K562 (cell line): ENCODE results near the gene FOXN3. TPM values are rescaled to one million over a fixed set of nuclear protein-coding genes. Genes with fewer than 3 reads are reported as not detected.

Experiments
- ATAC-seq: fragments of 200-7000 bp; cut with Tn5 transposase; 3 replicates; pipeline ENCODE4 v1.9.1; 2020; ENCODE audit warnings: moderate library complexity
- BruUV-seq: library from RNA; stranded (reverse); fragments of 400-500 nt; replicated peaks from 2 replicates; lab custom pipeline; 2021; lab: Mats Ljungman, UMichigan
- CTCF ChIA-PET: fragments of 300-600 bp; formaldehyde crosslinking; extraction: SDS; loops from one replicate; lab custom pipeline; 2021; ENCODE audit warnings: low intra/inter-chr PET ratio; lab: Yijun Ruan, JAX
- POLR2A ChIA-PET: fragments of 300-600, 350-650 bp; sonication (Branson Sonifier 250); formaldehyde crosslinking; extraction: SDS; loops from one replicate; lab custom pipeline; 2021; ENCODE audit warnings: antibody characterized with exemption, inconsistent platforms; lab: Yijun Ruan, JAX
- DNase-seq, 4 experiments: peaks; one replicate each; pipeline versions ENCODE4 v3.0.0 to v3.0.0-alpha.2; 2011 to 2018; ENCODE audit warnings: low spot score in 3 of 4, mixed read lengths in 3 of 4; ENCODE audit errors: extremely low read depth in 1 of 4
- FAIRE-seq: peaks from 2 replicates; lab custom pipeline; 2011; peaks lifted over from hg19 to GRCh38; lab: Jason Lieb, UNC
- H2AFZ ChIP-seq: 2 replicates; pipeline ENCODE4 v1.6.0; 2011; ENCODE audit warnings: low read depth, low read length, control low read depth, inconsistent platforms
- H3K27ac ChIP-seq: fragments of 200-600 bp; 3 replicates; pipeline ENCODE4 v1.8.0; 2011; ENCODE audit warnings: low read depth, mild to moderate bottlenecking, control low read depth, inconsistent platforms, low read length, moderate library complexity, mixed read lengths; ENCODE audit errors: extremely low read depth
- H3K27me3 ChIP-seq, 2 experiments: fragments of 300-600 bp in 1 of 2; 2 replicates in 1 of 2; 3 replicates in 1 of 2; pipeline versions ENCODE4 v1.6.0 to v1.8.0; 2011; ENCODE audit warnings: inconsistent platforms in 2 of 2, low read length in 2 of 2, mild to moderate bottlenecking in 1 of 2, mixed read lengths in 1 of 2, moderate library complexity in 1 of 2; ENCODE audit not compliant: control insufficient read depth in 2 of 2, insufficient read depth in 2 of 2
- H3K36me3 ChIP-seq: fragments of 300-600 bp; 3 replicates; pipeline ENCODE4 v1.8.0; 2011; ENCODE audit warnings: mild to moderate bottlenecking, low read length, inconsistent platforms; ENCODE audit not compliant: control insufficient read depth, insufficient read depth
- H3K4me1 ChIP-seq, 2 experiments: fragments of 200-600 bp in 1 of 2; replicated peaks in 1 of 2; 2 replicates in 1 of 2; 3 replicates in 1 of 2; pipeline versions ENCODE4 v1.5.1 to v1.8.0; 2011; ENCODE audit warnings: inconsistent platforms in 2 of 2, low read length in 2 of 2, mild to moderate bottlenecking in 1 of 2, mixed read lengths in 1 of 2, moderate library complexity in 1 of 2; ENCODE audit not compliant: control insufficient read depth in 2 of 2, insufficient read depth in 2 of 2
- H3K4me2 ChIP-seq: 2 replicates; pipeline ENCODE4 v1.6.1; 2011; ENCODE audit warnings: low read length, control low read depth, inconsistent platforms, mixed read lengths; ENCODE audit not compliant: insufficient read depth
- H3K4me3 ChIP-seq: fragments of 200-600 bp; sonication (generic), shearing (Covaris generic); 2 replicates; pipeline ENCODE4 v1.5.1; 2016; ENCODE audit warnings: control low read depth, inconsistent platforms
- H3K79me2 ChIP-seq: fragments of 200-600 bp; 3 replicates; pipeline ENCODE4 v1.8.0; 2011; ENCODE audit warnings: low read length, inconsistent platforms; ENCODE audit not compliant: control insufficient read depth, insufficient read depth
- H3K9ac ChIP-seq, 2 experiments: 2 replicates each; pipeline versions ENCODE4 v1.6.0 to v1.6.1; 2011; ENCODE audit warnings: low read depth in 2 of 2, low read length in 2 of 2, control low read depth in 1 of 2, inconsistent platforms in 1 of 2, mild to moderate bottlenecking in 1 of 2, mixed read lengths in 1 of 2; ENCODE audit not compliant: insufficient read depth in 1 of 2
- H3K9me1 ChIP-seq: one replicate; pipeline ENCODE4 v1.6.0; 2011; ENCODE audit warnings: inconsistent platforms, mild to moderate bottlenecking, low read length, moderate library complexity; ENCODE audit not compliant: control insufficient read depth, insufficient read depth
- H3K9me3 ChIP-seq: replicated peaks from 2 replicates; pipeline ENCODE4 v1.5.1; 2011; ENCODE audit warnings: low read depth, low read length, inconsistent platforms; ENCODE audit not compliant: control insufficient read depth, insufficient read depth
- H4K20me1 ChIP-seq: replicated peaks from 2 replicates; pipeline ENCODE4 v1.6.1; 2011; ENCODE audit warnings: low read length, inconsistent platforms, mixed read lengths; ENCODE audit not compliant: control insufficient read depth, insufficient read depth
- CTCF ChIP-seq, 3 experiments: IDR thresholded peaks in 2 of 3; conservative IDR thresholded peaks in 1 of 3; 2 replicates each; pipeline ENCODE4 v1.5.1; 2011 to 2012; ENCODE audit warnings: low read length in 3 of 3, mild to moderate bottlenecking in 3 of 3, control low read depth in 2 of 3, improper control_type of control experiment in 1 of 3, inconsistent platforms in 1 of 3, low read depth in 1 of 3, mixed read lengths in 1 of 3, moderate library complexity in 1 of 3; ENCODE audit not compliant: insufficient read depth in 2 of 3
- DEAF1 ChIP-seq: fragments of 450-650 bp; formaldehyde crosslinking; IDR thresholded peaks from 2 replicates; pipeline ENCODE4 v1.4.0; 2020; ENCODE audit warnings: mild to moderate bottlenecking, moderate library complexity
- HNRNPH1 ChIP-seq: fragments of 200-400 bp; formaldehyde crosslinking; optimal IDR thresholded peaks from 2 replicates; pipeline ENCODE3; 2017; ENCODE audit warnings: low read depth, mild to moderate bottlenecking, low read length, moderate library complexity
- NFIC ChIP-seq: fragments of 450-650 bp; IDR thresholded peaks from 2 replicates; pipeline ENCODE4 v1.6.1; 2017; ENCODE audit warnings: mild to moderate bottlenecking, inconsistent platforms
- NFIX ChIP-seq: fragments of 250-450 bp; sonication (Bioruptor Pico); IDR thresholded peaks from 2 replicates; pipeline ENCODE4 v1.4.0; 2020; ENCODE audit warnings: low read depth, mild to moderate bottlenecking, moderate library complexity
- NR2C1 ChIP-seq, 2 experiments: fragments of 450-650 bp; IDR thresholded peaks; 2 replicates each; pipeline ENCODE4 v1.6.1; 2017; ENCODE audit warnings: mild to moderate bottlenecking in 2 of 2, antibody characterized with exemption in 1 of 2, inconsistent platforms in 1 of 2, missing compliant biosample characterization in 1 of 2, missing genetic modification characterization in 1 of 2
- ZNF561 ChIP-seq: fragments of 450-650 bp; formaldehyde crosslinking; conservative IDR thresholded peaks from 2 replicates; pipeline ENCODE4 v1.4.0; 2020; ENCODE audit warnings: mild to moderate bottlenecking, moderate library complexity
- WGBS: fragments of 100-300 bp; shearing (Covaris generic); methylation state at CpG from one replicate; pipeline ENCODE4 v1.1.6; 2016; ENCODE audit warnings: low coverage, mixed read lengths; ENCODE audit not compliant: insufficient coverage; ENCODE audit errors: missing lambda C conversion rate; 5-methylcytosine and 5-hydroxymethylcytosine counted together
- in situ Hi-C: fragments of 300-500 bp; cut with MboI; formaldehyde crosslinking; loops from 4 replicates; pipeline ENCODE4 v1.15.0; 2018; ENCODE audit warnings: inconsistent platforms, mixed read lengths
- intact Hi-C: fragments of 100-400 bp; cut with micrococcal nuclease; formaldehyde crosslinking; loops from 2 replicates; pipeline ENCODE4 v1.14.2; 2022
- polyA plus RNA-seq, 8 experiments: library from polyadenylated mRNA; depleted of rRNA in 4 of 8; stranded (reverse) in 5 of 8; unstranded in 3 of 8; fragments of >200 nt; fragmentation: Nextera tagmentation in 2 of 8; fragmentation: Illumina TruSeq in 1 of 8; extraction: Ambion mirVana in 2 of 8; extraction: Trizol in 1 of 8; gene quantifications; 2 replicates each; pipeline versions ENCODE4 v1.2.1 to v1.2.3, GENCODE V29; 2011 to 2014; ENCODE audit warnings: inconsistent platforms in 1 of 8, missing spikeins in 1 of 8
- total RNA-seq, 7 experiments: library from RNA; depleted of rRNA in 6 of 7; stranded (reverse); fragments of >200 nt in 6 of 7; fragmentation: Illumina TruSeq in 2 of 7; extraction: Trizol in 2 of 7; gene quantifications; 2 replicates each; pipeline versions ENCODE4 v1.2.1 to v1.2.3, GENCODE V29; 2011 to 2021; ENCODE audit warnings: low replicate concordance in 1 of 7
- TF ChIP-seq, protein P1 (sequence below): fragments of 250-450 bp; sonication (Bioruptor Pico); IDR thresholded peaks from 2 replicates; pipeline ENCODE4 v1.8.0; 2022; ENCODE audit warnings: moderate library complexity, mild to moderate bottlenecking, inconsistent platforms
- TF ChIP-seq, protein P2 (sequence below): sonication (generic); formaldehyde crosslinking; IDR thresholded peaks from 2 replicates; pipeline ENCODE4 v1.8.0; 2023; ENCODE audit warnings: mild to moderate bottlenecking, missing genetic modification reagents

Gene FOXN3
- total and polyA plus RNA-seq, 9 of the 15 experiments (the other 6 are each of a cell fraction or from before 2014, with no cell fraction given): 0.07 to 1.3 (median 0.40) TPM

GRCh38 chr14:89215114-89215513 lies 201.9 kb downstream of the FOXN3 start:
- DNase-seq (peak in 1 of 4 experiments; percentile 8), FAIRE-seq (no peak), ATAC-seq (no peak)
- H3K36me3 ChIP-seq: no peaks in the 10 kb centered on the region
- no peaks in the 10 kb centered on the region for H3K79me2 ChIP-seq
- in situ Hi-C loops: no loop called here
- CTCF ChIA-PET: no interaction called here
- TF ChIP-seq HNRNPH1 (no peak), NFIC (peak; percentile 60), ZNF561 (no peak), NFIX (CRISPR knock-in tag) (peak; percentile 67)
- TF ChIP-seq, protein P1, sequence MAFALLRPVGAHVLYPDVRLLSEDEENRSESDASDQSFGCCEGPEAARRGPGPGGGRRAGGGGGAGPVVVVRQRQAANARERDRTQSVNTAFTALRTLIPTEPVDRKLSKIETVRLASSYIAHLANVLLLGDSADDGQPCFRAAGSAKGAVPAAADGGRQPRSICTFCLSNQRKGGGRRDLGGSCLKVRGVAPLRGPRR: no peak
- BruUV-seq: no TSS peak
- H2AFZ ChIP-seq: no peak overlapping the region
- H3K4me1 ChIP-seq: no peaks in the 10 kb centered on the region
- peaks cover 0 to 7% of the 10 kb centered on the region in 2 experiments; a peak in 2 of 5 replicates for H3K27me3 ChIP-seq
- H4K20me1 ChIP-seq: no peaks in the 10 kb centered on the region
- no peak overlapping the region for H3K9ac ChIP-seq
- H3K4me3 ChIP-seq: no peak overlapping the region
- POLR2A ChIA-PET: no interaction called here
- no peaks in the 10 kb centered on the region for H3K9me1 ChIP-seq
- H3K27ac ChIP-seq: no peak overlapping the region
- intact Hi-C loops: no loop called here
- no peak overlapping the region for H3K4me2 ChIP-seq
- H3K9me3 ChIP-seq: no peaks in the 10 kb centered on the region

- H3K9ac ChIP-seq: no peak overlapping the region
- H3K4me2 ChIP-seq: no peak overlapping the region
- in situ Hi-C loops: no loop called here
- peaks cover 0 to 10% of the 10 kb centered on the region in 2 experiments; a peak in 2 of 5 replicates for H3K27me3 ChIP-seq
- H3K4me1 ChIP-seq: no peaks in the 10 kb centered on the region
- H3K9me3 ChIP-seq: no peaks in the 10 kb centered on the region
- no peak for DNase-seq
- no peaks in the 10 kb centered on the region for H3K79me2 ChIP-seq
- no peak overlapping the region for H2AFZ ChIP-seq
- WGBS: 0% methylated on average over 11 of the region's 14 CpGs
- CTCF ChIA-PET: no interaction called here
- no peaks in the 10 kb centered on the region for H4K20me1 ChIP-seq
- no TSS peak for BruUV-seq
- POLR2A ChIA-PET: no interaction called here
- no peak for ATAC-seq
- H3K36me3 ChIP-seq: no peaks in the 10 kb centered on the region
- intact Hi-C loops: no loop called here
- no peak overlapping the region for H3K4me3 ChIP-seq
- no peak overlapping the region for H3K27ac ChIP-seq
- no peak for FAIRE-seq
- no peaks in the 10 kb centered on the region for H3K9me1 ChIP-seq
- TF ChIP-seq DEAF1 (no peak), CTCF (IDR thresholded peaks at IDR 0.05 in 2 of 3, conservative IDR thresholded peaks at IDR 0.05 in 1 of 3; ENCODE audit: insufficient read depth in 2 of 3, low read depth in 1 of 3, low read length in 3 of 3) (no peak), NR2C1 (IDR thresholded peaks at IDR 0.05) (no peak), NR2C1 (tag; IDR thresholded peaks at IDR 0.05) (no peak)
- TF ChIP-seq, protein P2, sequence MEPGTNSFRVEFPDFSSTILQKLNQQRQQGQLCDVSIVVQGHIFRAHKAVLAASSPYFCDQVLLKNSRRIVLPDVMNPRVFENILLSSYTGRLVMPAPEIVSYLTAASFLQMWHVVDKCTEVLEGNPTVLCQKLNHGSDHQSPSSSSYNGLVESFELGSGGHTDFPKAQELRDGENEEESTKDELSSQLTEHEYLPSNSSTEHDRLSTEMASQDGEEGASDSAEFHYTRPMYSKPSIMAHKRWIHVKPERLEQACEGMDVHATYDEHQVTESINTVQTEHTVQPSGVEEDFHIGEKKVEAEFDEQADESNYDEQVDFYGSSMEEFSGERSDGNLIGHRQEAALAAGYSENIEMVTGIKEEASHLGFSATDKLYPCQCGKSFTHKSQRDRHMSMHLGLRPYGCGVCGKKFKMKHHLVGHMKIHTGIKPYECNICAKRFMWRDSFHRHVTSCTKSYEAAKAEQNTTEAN (CRISPR knock-in tag): no peak
These were observed 202.6 kb downstream of the FOXN3 start for GRCh38 chr14:89214221-89214965.
